Epithelial cell of prostate (primary cell): ENCODE results near the gene PREX1.

Source experiments
- DNase-seq: peaks from one replicate; pipeline ENCODE4 v3.0.0-alpha.2; 2011; ENCODE audit warnings: low read depth, low spot score
- H3K27ac ChIP-seq: fragments of 450-650 bp; 2 replicates; pipeline ENCODE4 v1.5.1; 2017; ENCODE audit warnings: mild to moderate bottlenecking

The PREX1 gene

DNA sequence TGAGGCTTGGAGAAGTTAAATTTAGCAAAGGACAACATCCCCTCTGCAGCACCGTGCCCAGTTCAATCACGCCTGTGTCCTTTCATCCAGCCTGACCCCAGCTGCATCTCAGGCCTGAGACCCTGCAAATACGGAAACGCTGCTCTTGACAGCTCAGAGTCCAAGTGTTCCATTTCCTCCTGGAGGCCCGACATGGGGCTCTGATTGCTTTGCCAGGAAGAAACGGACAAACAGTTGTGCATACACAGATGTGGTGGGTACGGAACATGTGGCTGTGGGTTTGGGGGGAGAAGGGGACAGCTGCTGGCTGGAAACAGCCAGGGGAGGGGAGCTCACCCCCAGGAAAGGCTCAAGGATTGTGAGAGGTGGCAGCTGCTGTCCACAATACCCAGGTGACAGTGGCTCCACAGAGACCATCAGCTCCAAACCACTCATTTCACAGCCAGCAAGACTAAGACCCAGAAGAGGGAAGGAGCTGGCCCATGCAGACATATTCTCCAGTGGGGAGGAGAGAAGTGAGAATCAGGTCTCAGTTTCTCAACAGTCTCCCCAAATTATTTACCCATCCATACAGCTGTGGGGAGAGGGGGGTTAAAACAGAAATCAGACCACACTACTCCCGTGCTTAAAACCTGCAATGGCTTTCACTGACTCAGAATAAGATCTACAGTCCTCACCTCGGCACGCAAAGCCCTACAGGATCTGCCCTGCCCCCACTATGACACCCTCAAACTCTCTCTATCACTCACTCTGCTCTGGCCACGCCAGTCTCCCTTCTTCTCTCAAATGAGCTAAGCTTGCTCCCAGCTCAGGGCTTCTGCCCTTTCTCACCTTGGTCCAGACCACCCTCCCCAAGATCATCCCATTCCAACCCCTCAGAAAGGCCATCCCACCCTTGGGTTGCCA is 89.1 kb downstream of the PREX1 start:
- DNase-seq: no peak

DNA sequence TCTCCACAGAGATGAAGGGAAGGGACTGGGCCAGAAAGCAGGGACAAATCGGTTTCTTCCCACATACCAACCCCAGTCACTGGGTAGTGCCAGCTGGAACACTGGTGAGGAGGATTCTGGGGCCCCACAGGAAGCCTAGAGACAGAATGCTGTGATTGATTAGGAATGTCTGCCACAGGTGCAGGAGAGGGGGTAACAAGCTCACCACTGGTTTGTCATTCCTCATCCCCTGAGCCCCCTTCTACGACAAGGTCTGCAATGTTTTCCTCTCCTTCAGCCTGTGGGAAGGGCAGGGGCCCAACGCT is 89.8 kb downstream of the PREX1 start:
- no peak for DNase-seq
- no peak overlapping the region for H3K27ac ChIP-seq

More for the DNA sequence above, 89.1 kb downstream of the PREX1 start:
- H3K27ac ChIP-seq: no peak overlapping the region

DNA sequence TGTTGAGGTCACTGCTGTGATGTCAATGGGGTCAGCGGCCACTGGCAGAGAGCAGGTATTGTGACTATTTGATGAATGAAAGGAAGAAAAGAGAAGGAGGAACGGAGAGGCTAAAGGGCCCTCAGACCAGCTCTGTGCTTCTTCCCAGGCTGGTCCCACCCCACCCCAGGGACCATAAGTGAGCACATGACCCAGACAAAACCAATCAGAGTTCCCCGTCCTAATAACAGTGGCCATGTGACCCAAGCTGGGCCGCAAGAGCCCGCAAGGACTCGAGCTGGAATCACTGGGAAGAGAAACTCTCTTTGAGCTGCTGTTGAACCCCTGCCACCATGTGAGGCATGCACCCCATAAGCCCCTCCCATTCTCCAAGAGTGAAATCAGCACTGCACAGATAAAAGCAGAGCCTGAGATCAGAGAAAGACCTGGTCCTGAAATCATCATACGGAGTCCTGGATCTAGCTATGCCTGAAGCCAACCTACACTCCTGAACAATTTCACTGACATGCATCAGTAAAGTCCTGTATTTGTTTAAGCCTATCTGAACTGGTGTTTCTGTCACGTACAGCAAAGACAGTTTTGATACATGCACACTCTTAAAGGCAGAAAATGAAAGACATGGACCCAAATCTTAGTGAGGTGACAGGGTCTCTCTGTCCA is 90.2 kb downstream of the PREX1 start:
- no peak for DNase-seq
- no peak overlapping the region for H3K27ac ChIP-seq

DNA sequence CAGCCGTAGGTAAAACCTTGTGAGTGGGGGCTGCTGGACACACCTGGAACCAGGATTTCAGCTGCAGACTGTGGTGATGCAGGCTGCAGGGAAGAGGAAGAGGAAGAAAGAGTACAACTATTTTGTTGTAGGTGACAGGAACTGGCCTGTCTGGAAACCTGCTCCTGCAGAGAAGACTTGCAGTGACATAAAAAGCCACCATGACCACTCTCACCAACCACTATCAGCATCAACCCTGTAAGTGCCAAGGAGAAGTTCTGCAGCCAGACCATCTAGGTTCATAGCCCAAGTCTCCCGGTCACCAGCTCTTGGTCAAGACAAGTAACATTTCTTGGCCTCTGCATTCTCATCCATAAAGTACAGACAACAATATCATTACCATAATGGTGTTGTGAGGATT is 91.2 kb downstream of the PREX1 start:
- DNase-seq: no peak
- no peak overlapping the region for H3K27ac ChIP-seq

DNA sequence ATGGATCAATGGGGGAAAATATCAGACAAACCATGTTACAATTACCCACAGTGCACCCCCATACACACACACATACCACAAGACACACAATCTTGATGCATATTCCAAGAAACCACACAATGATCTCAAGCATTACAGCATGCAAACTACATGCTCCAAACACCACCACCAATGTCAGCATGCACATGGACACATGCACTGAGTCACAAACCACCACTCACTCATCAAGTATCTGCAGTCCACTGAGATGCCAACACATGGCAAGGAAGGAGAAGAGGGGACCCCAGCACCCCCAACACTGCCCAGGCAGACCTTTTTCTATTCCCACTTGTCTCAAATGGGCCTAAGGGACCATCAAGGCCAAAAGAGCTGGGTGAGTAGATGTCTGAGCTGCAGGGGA is 91.6 kb downstream of the PREX1 start:
- no peak overlapping the region for H3K27ac ChIP-seq
- DNase-seq: no peak

GRCh38 chr20:48735112-48735511 is 92.7 kb downstream of the PREX1 start:
- H3K27ac ChIP-seq: no peak overlapping the region

DNA sequence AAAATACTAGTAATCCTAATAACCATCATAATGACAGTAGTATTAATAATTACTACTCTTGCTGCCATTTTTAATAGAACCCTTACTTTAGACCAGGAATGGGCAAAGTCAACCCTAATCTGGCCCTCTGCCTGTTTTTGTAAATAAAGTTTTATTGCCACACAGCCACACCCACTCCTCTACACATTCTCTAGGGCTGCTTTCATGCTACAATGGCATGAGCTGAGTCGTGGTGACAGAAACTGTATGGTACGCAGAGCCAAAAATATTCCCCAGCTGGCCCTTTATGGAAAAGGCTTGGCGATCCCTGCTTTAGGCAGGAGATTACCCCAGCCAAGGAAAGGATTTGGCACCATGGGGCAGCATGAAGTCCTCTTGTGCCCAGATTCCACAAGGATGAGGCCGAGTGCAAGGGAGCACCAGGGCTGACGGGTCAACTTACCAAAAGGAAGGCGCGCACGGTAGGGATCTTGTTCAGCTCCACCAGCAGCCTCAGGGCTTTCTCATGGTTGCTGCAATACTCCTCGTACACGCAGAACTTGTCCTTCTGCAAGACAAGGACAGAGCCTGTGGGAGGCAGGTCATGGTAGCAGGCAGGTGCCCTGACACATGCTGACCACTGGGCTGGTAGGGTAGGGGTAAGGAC is 93.6 kb downstream of the PREX1 start:
- no peak for DNase-seq
- H3K27ac ChIP-seq: no peak overlapping the region

More at GRCh38 chr20:48735112-48735511, 92.7 kb downstream of the PREX1 start:
- no peak for DNase-seq

- no peak overlapping the region for H3K27ac ChIP-seq
- DNase-seq: no peak
These were observed 94.5 kb downstream of the PREX1 start for GRCh38 chr20:48733296-48733790.

DNA sequence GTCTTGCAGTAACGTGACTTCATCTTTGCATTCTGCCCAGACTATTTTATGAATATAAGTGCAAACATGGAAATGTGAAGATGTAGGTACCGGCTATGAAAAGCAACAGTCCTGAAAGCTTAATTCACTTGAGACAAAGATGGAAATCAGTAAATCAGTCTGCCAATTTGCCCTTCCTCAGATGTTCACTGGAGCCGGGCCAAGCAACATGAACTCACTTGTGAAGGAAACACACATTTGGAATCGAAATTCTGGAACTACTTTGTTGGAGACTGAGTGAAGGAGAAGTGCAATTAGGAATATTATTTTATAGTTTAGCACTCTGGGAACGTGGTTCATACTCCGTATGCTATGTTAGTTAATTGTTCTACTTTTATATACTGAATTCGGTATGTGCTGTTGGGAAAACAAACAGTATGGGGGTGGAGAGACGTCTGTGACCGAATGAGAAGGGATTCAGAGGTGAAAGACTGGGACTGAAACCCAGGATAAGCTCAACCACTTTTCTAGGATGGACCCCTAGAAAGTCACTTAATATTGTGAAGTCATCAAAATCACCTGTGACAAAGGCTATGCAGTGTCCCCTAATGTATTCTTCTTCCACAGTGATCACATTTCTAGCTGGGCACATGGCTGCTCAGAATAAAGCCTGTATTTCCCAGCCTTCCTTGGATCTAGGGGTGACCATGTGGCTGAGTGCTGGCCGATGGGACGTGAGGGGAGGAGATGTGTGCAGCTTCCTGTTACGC is 95.5 kb downstream of the PREX1 start:
- no peak overlapping the region for H3K27ac ChIP-seq
- DNase-seq: no peak

GRCh38 chr20:48731536-48731935 is 96.3 kb downstream of the PREX1 start:
- no peak overlapping the region for H3K27ac ChIP-seq
- DNase-seq: no peak

DNA sequence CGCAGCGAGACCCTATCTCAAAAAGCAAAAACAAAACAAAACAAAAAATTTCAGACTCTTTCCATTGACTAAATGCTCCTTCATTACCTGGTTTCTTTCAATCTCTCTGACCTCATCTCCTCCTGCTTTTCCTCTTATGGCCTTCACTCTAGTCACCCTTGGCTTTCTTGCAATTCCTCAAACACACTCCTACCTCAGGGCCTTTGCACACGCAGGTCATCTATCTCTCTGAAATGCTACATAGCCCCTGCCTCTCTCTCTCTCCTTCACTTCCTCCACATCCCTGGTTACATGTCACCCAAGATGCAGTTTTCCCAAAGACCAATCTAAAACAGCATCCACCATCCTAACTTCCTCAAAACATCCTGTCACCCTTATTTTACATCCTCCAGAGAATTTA is 96.8 kb downstream of the PREX1 start:
- no peak for DNase-seq
- H3K27ac ChIP-seq: no peak overlapping the region

GRCh38 chr20:48729538-48729937 is 98.3 kb downstream of the PREX1 start:
- H3K27ac ChIP-seq: no peak overlapping the region
- DNase-seq: no peak

- DNase-seq: no peak
- H3K27ac ChIP-seq: no peak overlapping the region
These were observed 99.6 kb downstream of the PREX1 start for GRCh38 chr20:48728042-48728825.

DNA sequence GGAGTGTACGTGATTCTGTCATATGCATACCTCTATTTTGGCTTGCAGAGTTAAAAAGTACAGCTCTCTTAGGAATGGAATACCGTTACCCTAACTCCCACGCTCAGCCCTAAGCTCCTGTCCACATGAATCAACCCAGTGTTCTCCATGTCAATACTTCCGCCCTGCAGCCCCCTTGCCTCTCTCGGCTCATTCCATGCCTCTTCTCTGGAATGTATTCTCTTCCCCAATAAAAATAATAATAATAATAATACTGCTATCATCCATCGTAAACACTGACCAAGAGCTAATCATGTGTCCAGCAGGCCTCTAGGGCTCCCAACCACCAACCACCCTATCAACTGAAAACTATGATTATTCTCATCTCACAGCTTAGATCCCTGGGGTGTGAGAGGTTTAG is 100.6 kb downstream of the PREX1 start:
- no peak for DNase-seq
- H3K27ac ChIP-seq: no peak overlapping the region

- DNase-seq: no peak
- H3K27ac ChIP-seq: no peak overlapping the region
These were observed 102.2 kb downstream of the PREX1 start for GRCh38 chr20:48725555-48725991.

DNA sequence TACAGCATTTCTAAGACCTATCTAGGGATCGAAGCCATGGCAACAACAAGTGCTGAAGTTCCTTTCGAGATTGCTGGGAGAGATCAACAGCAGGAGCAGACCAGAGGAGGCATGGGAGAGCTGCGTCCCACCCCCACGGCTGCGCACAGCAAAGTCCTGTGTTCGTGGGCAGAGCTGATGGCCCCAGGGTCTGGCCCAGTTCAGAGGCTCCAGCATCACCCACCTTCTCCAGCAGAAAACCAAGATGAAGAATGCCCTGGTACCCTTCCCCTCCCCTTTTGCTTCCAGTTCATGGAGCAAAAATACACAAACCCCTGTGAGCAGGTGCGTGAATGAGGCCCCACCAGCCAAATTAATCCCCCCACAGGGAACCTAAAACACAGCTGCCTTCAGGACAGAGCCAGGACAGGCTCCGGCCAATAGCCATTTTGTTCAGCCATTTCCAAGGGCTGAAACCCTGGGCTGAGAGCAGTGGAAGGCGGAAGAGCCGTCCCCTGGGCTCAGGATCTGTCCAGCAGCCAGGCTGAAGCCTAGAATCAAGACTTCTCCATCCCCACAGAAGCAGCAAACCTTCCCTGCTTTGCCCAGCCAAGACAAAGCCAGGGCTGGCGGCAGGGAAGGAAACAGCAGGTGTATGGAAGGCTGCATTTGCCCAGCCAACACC is 102.8 kb downstream of the PREX1 start:
- no peak for DNase-seq
- no peak overlapping the region for H3K27ac ChIP-seq

DNA sequence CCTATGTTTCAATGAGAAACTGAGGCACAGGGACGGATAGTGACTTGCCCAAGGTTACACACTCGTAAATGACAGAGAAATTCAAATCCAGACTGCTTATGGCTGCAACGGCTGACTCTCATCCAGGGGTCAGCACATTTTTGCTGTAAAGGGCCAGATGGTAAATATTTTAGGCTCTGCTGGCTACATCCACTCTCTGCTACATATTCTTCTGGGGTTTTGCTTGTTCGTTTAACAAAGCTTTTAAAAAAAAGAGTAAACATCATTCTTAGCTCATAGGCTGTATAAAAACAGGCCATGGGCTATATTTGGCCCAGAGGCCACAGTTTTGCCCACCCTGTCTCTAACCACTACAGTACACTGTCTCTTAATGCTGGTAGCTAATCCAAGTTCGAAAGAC is 103.4 kb downstream of the PREX1 start:
- no peak for DNase-seq
- no peak overlapping the region for H3K27ac ChIP-seq

DNA sequence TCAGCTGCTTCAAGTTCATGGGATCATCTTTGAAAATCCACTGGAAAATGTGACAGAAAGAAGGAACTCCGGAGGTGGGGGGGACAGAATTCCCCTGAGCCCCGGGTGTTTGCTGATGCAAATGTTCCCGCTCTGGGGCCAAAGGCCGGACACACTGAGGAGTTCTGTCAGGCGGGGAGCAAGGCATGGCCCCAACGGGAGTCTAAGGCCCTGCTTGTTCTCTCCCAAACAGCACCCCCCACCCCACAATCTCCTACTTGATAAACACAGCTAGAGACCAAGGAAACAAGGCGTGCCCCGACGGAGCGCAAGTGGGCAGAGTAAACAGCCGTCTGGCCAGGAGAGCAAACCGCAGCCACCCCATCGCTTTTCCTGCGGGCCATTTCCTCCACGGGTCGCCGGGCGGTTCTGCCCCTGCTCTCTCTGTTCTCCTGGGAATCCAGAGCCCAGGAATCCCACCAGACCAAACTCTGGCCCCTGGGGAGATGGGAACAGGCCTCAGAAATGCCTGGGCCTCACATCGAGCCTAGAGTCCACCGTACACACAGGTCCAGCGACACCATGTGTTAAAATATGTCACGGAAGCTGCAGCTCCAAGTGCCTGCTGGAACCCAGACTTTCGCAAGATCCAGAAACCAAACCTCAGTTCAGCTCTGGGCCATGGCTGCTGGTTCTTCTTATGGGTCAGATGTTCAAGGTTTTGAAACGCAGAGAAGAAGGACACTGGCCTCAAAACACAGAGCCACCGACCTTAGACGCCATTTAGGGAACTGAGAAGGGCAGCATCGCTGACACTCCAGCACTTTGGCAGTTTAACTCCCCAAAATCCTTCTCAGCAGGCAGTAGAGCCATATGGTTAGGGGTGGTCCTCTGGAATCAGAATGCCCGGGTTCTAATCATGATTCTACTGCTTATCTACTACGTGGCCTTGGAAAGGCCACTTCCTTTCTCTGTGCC is 104.2 kb downstream of the PREX1 start:
- DNase-seq: no peak
- no peak overlapping the region for H3K27ac ChIP-seq
